NCI-H1436 treated with DMSO at 0.1 percent for 48 hours (cell line): Measurements from ENCODE around the gene LZIC.

Experiments used
- DNase-seq: peaks from one replicate; lab custom pipeline; 2025; lab: John Stamatoyannopoulos, UW

The LZIC gene

DNA sequence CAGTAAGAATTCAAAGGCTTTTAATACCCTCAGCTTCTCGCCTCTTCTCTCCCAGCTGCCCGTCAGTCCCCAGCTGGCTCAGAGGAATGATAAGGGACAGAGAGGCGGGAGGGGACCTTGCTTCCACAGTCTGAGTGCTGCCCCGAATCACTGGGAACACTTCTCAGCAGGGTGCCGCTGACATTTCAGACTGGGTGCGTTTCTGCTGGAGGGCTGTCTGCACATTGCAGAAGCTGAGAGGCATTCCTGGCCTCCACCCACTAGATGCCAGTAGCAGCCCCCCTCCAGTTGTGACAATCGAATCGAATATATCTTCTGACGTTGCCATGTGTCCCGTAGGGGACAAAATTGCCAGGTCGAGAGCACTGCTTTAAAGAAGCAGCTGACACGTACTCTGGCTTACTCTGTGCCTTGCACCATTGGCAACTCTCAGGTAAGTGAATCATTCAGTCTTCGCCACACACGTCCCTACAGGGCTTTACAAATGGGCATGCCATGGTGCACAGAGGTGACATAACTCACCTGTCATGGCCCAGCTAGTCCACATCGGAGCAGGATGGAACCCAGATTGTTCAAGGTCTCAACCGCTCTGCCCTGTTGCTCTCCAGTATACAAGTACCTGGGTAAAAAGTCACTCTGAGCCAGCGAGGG, 57.0 kb downstream of the LZIC start:
- DNase-seq: no peak

DNA sequence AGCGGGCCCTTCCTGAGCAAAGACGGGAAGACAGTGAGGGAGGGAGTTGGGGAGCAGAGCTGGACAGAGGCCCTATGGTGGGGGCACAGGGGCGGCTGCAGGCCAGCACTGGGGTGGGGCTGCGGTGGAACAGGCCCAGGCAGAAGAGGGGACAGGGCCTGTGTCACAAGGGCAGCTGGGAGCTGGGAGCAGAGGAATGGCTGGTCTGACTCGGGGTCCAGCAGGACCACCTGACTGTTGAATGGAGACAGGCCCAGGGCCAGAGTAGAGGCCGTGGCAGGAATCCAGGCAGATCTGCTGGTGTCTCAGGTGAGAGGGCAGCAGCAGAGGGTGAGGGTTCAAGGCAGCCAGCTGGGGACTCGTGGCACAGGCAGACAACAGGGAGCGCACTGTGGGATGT, 58.4 kb downstream of the LZIC start:
- no peak for DNase-seq

DNA sequence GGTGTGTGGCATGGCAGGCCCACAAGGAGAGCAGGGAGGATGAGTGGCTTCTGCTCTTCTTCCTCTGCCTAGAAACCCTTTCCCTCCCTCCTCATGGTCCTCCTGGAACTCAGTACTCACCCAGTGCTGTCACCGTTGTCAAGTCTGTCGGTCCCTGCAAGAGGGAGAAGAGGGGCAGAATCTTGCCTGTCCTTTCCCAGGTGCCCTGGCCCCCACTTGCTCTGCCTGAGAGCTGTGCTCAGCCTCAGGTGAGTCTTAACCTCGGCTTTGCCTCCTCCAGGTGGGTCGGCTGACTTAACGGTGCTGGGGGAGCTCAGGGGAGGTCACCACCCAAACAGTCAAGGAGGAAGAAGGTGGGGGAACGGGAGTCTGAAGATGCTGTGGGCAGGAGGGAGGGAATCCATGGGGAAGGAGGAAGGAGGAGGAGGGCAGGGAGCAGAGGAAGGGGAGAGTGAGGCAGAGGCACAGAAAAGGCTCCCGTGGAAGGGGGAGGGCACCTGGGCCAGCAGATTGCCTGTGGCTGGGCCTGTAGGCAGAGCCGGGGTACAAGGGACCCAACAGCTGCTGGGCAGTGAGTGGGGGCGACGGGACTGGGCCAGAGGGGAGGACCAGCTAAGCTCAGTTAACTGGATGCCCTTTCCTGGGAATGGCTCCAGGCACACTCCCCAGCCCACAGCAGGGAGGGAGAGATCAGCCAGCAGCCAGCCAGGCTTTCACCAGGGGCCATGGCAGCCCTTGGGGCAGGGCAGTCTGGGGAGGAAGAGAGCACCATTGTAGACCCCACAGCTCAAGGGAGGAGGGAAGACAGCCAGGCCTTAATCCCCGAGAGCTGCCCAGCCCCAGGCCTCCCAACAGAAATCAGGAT, 59.4 kb downstream of the LZIC start:
- no peak for DNase-seq

DNA sequence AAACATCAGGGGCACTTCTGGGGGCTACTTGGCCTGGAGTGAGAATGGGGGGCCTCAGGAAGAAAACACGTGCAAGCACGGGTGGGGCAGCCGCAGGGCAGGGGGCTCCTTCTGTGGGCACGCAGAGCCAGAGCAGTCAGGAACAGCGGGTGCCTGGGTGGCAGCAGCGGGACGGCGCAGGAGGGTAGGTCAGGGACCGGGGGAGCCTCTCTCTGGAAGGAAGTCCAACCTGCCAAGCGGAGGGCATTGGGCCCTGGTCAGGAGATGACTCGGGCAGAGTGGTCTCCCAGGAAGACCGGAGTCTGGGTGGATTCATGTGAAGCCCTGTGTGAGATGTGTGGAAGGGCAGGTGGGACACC, 60.3 kb downstream of the LZIC start:
- no peak for DNase-seq

DNA sequence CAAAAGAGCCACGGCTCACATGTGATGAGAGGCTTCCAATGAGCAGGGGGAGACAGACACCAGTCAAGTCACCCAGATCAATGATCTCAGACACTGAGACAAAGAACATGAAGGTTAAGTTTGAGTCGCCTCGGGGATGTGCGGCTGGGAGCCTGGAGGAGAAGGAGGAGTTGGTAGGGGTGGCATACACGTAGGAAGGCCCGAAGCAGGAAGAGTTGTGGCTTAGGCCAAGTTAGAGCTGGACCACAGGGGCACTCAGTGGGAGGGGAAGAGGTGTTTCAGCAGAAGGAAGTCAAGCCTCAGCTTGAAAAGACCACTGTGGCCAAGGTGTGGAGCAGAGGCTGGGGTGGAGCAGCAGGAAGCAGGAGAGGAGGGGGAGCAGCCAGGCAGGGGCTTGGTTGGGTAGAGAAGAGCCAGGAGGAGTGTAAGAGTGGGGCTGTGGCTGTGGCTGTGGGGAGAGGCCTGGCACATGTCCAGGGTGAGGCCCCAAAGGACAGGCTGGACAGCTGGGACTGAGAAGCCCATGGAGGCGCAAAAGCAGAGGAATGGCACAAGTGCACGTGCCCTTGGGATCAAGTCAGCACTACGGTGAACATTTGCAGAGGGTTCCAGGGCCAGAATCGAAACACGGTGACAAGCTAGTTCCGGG, 60.8 kb downstream of the LZIC start:
- no peak for DNase-seq

DNA sequence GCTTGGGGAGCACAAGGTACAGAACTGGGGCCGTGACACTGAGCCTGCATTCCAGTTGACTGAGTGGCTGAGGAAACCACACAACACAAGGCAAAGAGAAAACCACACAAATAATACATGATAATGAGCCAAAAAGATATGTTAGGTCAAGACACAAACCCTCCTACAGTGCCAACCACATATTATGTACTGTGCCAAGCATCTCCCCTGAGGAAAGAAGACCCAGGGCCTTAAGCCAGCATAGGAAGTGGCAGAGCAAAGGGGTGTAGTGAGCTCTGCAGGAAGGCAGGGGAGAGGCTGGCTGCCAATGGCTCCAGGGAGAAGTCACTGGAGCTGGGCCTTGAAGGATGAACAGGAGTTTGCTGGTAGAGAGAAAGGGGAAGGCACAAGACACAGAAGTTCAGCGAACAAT, 61.3 kb downstream of the LZIC start:
- DNase-seq: no peak
